HuH-7.5 (cell line): ENCODE results near the gene KIF16B.
"Not testable (repeated sequence)": the region's sequence is repeated elsewhere in the genome, so short reads cannot be mapped to it uniquely, and the experiment has no call there.

Experiments
- DNase-seq: peaks from one replicate; pipeline ENCODE4 v3.0.0; 2011; ENCODE audit warnings: low spot score

KIF16B gene

GRCh38 chr20:16474363-16474762 lies 98.9 kb downstream of the KIF16B start:
- no peak for DNase-seq

GRCh38 chr20:16472045-16472872 lies 101.0 kb downstream of the KIF16B start:
- DNase-seq: no peak

- DNase-seq: no peak
These were observed 103.8 kb downstream of the KIF16B start for GRCh38 chr20:16469395-16469905.

- no peak for DNase-seq
These were observed 110.5 kb downstream of the KIF16B start for GRCh38 chr20:16462711-16463110.

GRCh38 chr20:16459019-16459700 lies 114.1 kb downstream of the KIF16B start:
- DNase-seq: no peak

GRCh38 chr20:16457514-16457913 lies 115.7 kb downstream of the KIF16B start:
- no peak for DNase-seq

GRCh38 chr20:16455324-16455723 lies 117.9 kb downstream of the KIF16B start:
- no peak for DNase-seq

- no peak for DNase-seq
These were observed 121.3 kb downstream of the KIF16B start for GRCh38 chr20:16451982-16452381.

GRCh38 chr20:16451001-16451400 lies 122.2 kb downstream of the KIF16B start:
- no peak for DNase-seq

GRCh38 chr20:16446991-16447390 lies 126.3 kb downstream of the KIF16B start:
- no peak for DNase-seq

GRCh38 chr20:16446246-16446645 lies 127.0 kb downstream of the KIF16B start:
- no peak for DNase-seq

GRCh38 chr20:16445482-16445881 lies 127.8 kb downstream of the KIF16B start:
- no peak for DNase-seq

- DNase-seq: no peak
These were observed 129.0 kb downstream of the KIF16B start for GRCh38 chr20:16444057-16444777.

GRCh38 chr20:16441546-16442164 lies 131.6 kb downstream of the KIF16B start:
- no peak for DNase-seq

GRCh38 chr20:16440686-16441085 lies 132.6 kb downstream of the KIF16B start:
- DNase-seq: no peak

- DNase-seq: not testable (repeated sequence)
These were observed 133.7 kb downstream of the KIF16B start for GRCh38 chr20:16439540-16439939.

GRCh38 chr20:16438100-16438499 lies 135.1 kb downstream of the KIF16B start:
- no peak for DNase-seq

- DNase-seq: no peak
These were observed 135.8 kb downstream of the KIF16B start for GRCh38 chr20:16437387-16437996.

GRCh38 chr20:16434062-16434664 lies 139.1 kb downstream of the KIF16B start:
- DNase-seq: peak; percentile 38

GRCh38 chr20:16433293-16433580 lies 140.0 kb downstream of the KIF16B start:
- no peak for DNase-seq

GRCh38 chr20:16432466-16433292 lies 140.6 kb downstream of the KIF16B start:
- no peak for DNase-seq
